MM.1S (cell line): Measurements from ENCODE around the gene GLP1R.

Experiments used
- DNase-seq: peaks from one replicate; pipeline ENCODE4 v3.0.0-alpha.2; 2015
- H2AFZ ChIP-seq: fragments of 300-600 bp; sonication (generic); 2 replicates; pipeline ENCODE4 v1.6.0; 2016; ENCODE audit warnings: antibody characterized with exemption, low read length
- H3F3A ChIP-seq: fragments of 300-600 bp; sonication (generic); 2 replicates; pipeline ENCODE4 v1.6.1; 2016; ENCODE audit warnings: mild to moderate bottlenecking, antibody characterized with exemption, low read length, moderate library complexity, mixed read lengths; ENCODE audit not compliant: insufficient read depth
- H3K27ac ChIP-seq: fragments of 300-600 bp; sonication (generic); 2 replicates; pipeline ENCODE4 v1.5.1; 2016; ENCODE audit warnings: mild to moderate bottlenecking, low read length
- H3K27me3 ChIP-seq: fragments of 300-600 bp; sonication (generic); replicated peaks from 2 replicates; pipeline ENCODE4 v1.6.0; 2016; ENCODE audit warnings: low read length; ENCODE audit not compliant: insufficient read depth
- H3K36me3 ChIP-seq: fragments of 300-600 bp; sonication (generic); replicated peaks from 2 replicates; pipeline ENCODE4 v1.6.1; 2016; ENCODE audit warnings: mild to moderate bottlenecking, low read length, mixed read lengths; ENCODE audit not compliant: insufficient read depth
- H3K4me1 ChIP-seq: fragments of 300-600 bp; sonication (generic); 2 replicates; pipeline ENCODE4 v1.6.1; 2016; ENCODE audit warnings: low read length, mixed read lengths
- H3K4me2 ChIP-seq: fragments of 300-600 bp; sonication (generic); 2 replicates; pipeline ENCODE4 v1.6.0; 2016; ENCODE audit warnings: low read depth, low read length
- H3K4me3 ChIP-seq: fragments of 300-600 bp; sonication (generic); 2 replicates; pipeline ENCODE4 v1.5.1; 2016; ENCODE audit warnings: low read length, mixed read lengths
- H3K79me2 ChIP-seq: fragments of 300-600 bp; sonication (generic); 2 replicates; pipeline ENCODE4 v1.6.1; 2016; ENCODE audit warnings: mixed run types, low read length, mixed read lengths
- H3K9ac ChIP-seq: fragments of 300-600 bp; sonication (generic); 2 replicates; pipeline ENCODE4 v1.6.1; 2016; ENCODE audit warnings: low read length, mixed read lengths
- H3K9me2 ChIP-seq: fragments of 300-600 bp; sonication (generic); replicated peaks from 2 replicates; pipeline ENCODE4 v1.6.1; 2016; ENCODE audit warnings: mild to moderate bottlenecking, low read length, mixed read lengths; ENCODE audit not compliant: insufficient read depth
- H3K9me3 ChIP-seq: fragments of 300-600 bp; sonication (generic); replicated peaks from 2 replicates; pipeline ENCODE4 v1.6.1; 2016; ENCODE audit warnings: mild to moderate bottlenecking, low read length, mixed read lengths; ENCODE audit not compliant: insufficient read depth
- H4K20me1 ChIP-seq: fragments of 300-600 bp; sonication (generic); 2 replicates; pipeline ENCODE4 v1.6.1; 2016; ENCODE audit warnings: mild to moderate bottlenecking, low read length, moderate library complexity, mixed read lengths; ENCODE audit not compliant: insufficient read depth
- EZH2 ChIP-seq: fragments of 300-600 bp; sonication (generic); optimal IDR thresholded peaks from 2 replicates; pipeline ENCODE3; 2017; ENCODE audit warnings: low read depth, mild to moderate bottlenecking, antibody characterized with exemption, low read length, mixed read lengths
- EZH2phosphoT487 ChIP-seq: fragments of 300-600 bp; sonication (generic); IDR thresholded peaks from 2 replicates; pipeline ENCODE4 v1.6.1; 2018; ENCODE audit warnings: antibody characterized with exemption, low read length
- TF ChIP-seq, protein P1 (sequence below): fragments of 300-600 bp; sonication (generic); IDR thresholded peaks from 2 replicates; pipeline ENCODE4 v1.5.1; 2016; ENCODE audit warnings: antibody characterized with exemption, low read length, mixed read lengths

Gene GLP1R

GRCh38 chr6:39053854-39054576 is 5.4 kb downstream of the GLP1R start:
- TF ChIP-seq EZH2 = no peak
- TF ChIP-seq EZH2phosphoT487 = no peak
- TF ChIP-seq, protein P1, sequence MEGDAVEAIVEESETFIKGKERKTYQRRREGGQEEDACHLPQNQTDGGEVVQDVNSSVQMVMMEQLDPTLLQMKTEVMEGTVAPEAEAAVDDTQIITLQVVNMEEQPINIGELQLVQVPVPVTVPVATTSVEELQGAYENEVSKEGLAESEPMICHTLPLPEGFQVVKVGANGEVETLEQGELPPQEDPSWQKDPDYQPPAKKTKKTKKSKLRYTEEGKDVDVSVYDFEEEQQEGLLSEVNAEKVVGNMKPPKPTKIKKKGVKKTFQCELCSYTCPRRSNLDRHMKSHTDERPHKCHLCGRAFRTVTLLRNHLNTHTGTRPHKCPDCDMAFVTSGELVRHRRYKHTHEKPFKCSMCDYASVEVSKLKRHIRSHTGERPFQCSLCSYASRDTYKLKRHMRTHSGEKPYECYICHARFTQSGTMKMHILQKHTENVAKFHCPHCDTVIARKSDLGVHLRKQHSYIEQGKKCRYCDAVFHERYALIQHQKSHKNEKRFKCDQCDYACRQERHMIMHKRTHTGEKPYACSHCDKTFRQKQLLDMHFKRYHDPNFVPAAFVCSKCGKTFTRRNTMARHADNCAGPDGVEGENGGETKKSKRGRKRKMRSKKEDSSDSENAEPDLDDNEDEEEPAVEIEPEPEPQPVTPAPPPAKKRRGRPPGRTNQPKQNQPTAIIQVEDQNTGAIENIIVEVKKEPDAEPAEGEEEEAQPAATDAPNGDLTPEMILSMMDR = no peak
- H3F3A ChIP-seq = no peaks in the 10 kb centered on the region
- H3K9ac ChIP-seq = no peak overlapping the region
- no peak overlapping the region for H2AFZ ChIP-seq
- H3K9me2 ChIP-seq = no peaks in the 10 kb centered on the region
- H3K36me3 ChIP-seq = no peaks in the 10 kb centered on the region
- H3K27ac ChIP-seq = no peak overlapping the region
- DNase-seq = no peak
- H3K4me1 ChIP-seq = no peaks in the 10 kb centered on the region
- H3K79me2 ChIP-seq = no peaks in the 10 kb centered on the region
- no peak overlapping the region for H3K4me2 ChIP-seq
- H3K27me3 ChIP-seq = 0 out of 2 replicates have a peak, but pooled peaks cover 5% of the 10 kb centered on the region
- no peaks in the 10 kb centered on the region for H3K9me3 ChIP-seq
- no peaks in the 10 kb centered on the region for H4K20me1 ChIP-seq
- no peak overlapping the region for H3K4me3 ChIP-seq

- no peak overlapping the region for H3K4me3 ChIP-seq
These were observed 6.1 kb downstream of the GLP1R start for GRCh38 chr6:39054577-39055142.

DNA sequence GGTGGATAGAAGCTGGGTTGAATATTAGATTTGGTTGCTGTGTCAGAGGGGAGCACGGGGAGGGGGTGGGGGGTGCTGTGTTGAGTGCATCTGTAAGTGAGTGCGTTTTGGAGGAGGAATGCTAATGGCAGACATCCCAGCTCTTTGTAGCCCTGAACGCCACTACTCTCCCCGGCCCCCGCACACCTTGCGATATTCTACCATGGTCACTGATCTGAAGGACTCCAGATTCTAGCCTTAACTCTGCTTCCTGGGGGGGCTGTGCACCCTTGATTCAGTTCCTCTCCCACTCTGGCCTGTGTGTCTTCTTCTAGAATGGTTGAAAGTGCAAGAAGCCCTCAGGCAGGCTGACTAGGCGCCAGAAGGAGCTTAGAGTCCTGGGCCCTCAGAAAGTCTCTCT is 7.1 kb downstream of the GLP1R start:
- no peaks in the 10 kb centered on the region for H3K79me2 ChIP-seq
- TF ChIP-seq, protein P1 = no peak
- TF ChIP-seq EZH2 = no peak
- no peak for TF ChIP-seq EZH2phosphoT487
- no peaks in the 10 kb centered on the region for H4K20me1 ChIP-seq
- no peaks in the 10 kb centered on the region for H3K4me1 ChIP-seq
- H2AFZ ChIP-seq = no peak overlapping the region
- no peak for DNase-seq
- no peak overlapping the region for H3K4me3 ChIP-seq
- no peaks in the 10 kb centered on the region for H3F3A ChIP-seq
- H3K27me3 ChIP-seq = no peaks in the 10 kb centered on the region
- H3K9ac ChIP-seq = no peak overlapping the region
- no peaks in the 10 kb centered on the region for H3K9me3 ChIP-seq
- H3K36me3 ChIP-seq = no peaks in the 10 kb centered on the region
- H3K4me2 ChIP-seq = no peak overlapping the region
- no peaks in the 10 kb centered on the region for H3K9me2 ChIP-seq
- no peak overlapping the region for H3K27ac ChIP-seq

More at GRCh38 chr6:39054577-39055142, 6.1 kb downstream of the GLP1R start:
- H4K20me1 ChIP-seq = no peaks in the 10 kb centered on the region
- H3K9me2 ChIP-seq = no peaks in the 10 kb centered on the region
- no peak overlapping the region for H3K4me2 ChIP-seq
- no peaks in the 10 kb centered on the region for H3K36me3 ChIP-seq
- no peak overlapping the region for H3K9ac ChIP-seq
- H3K27me3 ChIP-seq = no peaks in the 10 kb centered on the region
- TF ChIP-seq, protein P1 = no peak
- no peak for TF ChIP-seq EZH2
- TF ChIP-seq EZH2phosphoT487 = no peak
- H3K4me1 ChIP-seq = no peaks in the 10 kb centered on the region
- H3K27ac ChIP-seq = no peak overlapping the region
- H3K9me3 ChIP-seq = no peaks in the 10 kb centered on the region
- H2AFZ ChIP-seq = no peak overlapping the region
- no peak for DNase-seq
- no peaks in the 10 kb centered on the region for H3K79me2 ChIP-seq
- no peaks in the 10 kb centered on the region for H3F3A ChIP-seq
